ENCODE data around the gene SLC25A12.
"Not testable (repeated sequence)": the region's sequence is repeated elsewhere in the genome, so short reads cannot be mapped to it uniquely, and the experiment has no call there.

The SLC25A12 gene

GRCh38 chr2:171824086-171824485, 70.0 kb downstream of the SLC25A12 start:
- peaks cover 22% of the 10 kb centered on the region for H3K36me3 Mint-ChIP-seq
- H3K27ac Mint-ChIP-seq = no peak overlapping the region
- no peak overlapping the region for H3K4me3 Mint-ChIP-seq
- peaks cover 1% of the 10 kb centered on the region for H3K9me3 Mint-ChIP-seq
- no peaks in the 10 kb centered on the region for H3K27me3 Mint-ChIP-seq
- ATAC-seq (ENCODE audit: low read depth) (no peak), DNase-seq (ENCODE audit: low spot score in 2 of 2) (no peak)
- peaks cover 2% of the 10 kb centered on the region for H3K4me1 Mint-ChIP-seq

GRCh38 chr2:171822525-171823322, 71.3 kb downstream of the SLC25A12 start:
- peaks cover 2% of the 10 kb centered on the region for H3K4me1 Mint-ChIP-seq
- H3K27ac Mint-ChIP-seq = no peak overlapping the region
- H3K36me3 Mint-ChIP-seq = peaks cover 15% of the 10 kb centered on the region
- H3K9me3 Mint-ChIP-seq = peaks cover 1% of the 10 kb centered on the region
- DNase-seq (ENCODE audit: low spot score in 2 of 2) (no peak), ATAC-seq (ENCODE audit: low read depth) (no peak)
- no peak overlapping the region for H3K4me3 Mint-ChIP-seq
- no peaks in the 10 kb centered on the region for H3K27me3 Mint-ChIP-seq

- ATAC-seq (ENCODE audit: low read depth) (no peak), DNase-seq (ENCODE audit: low spot score in 2 of 2) (no peak)
- Mint-ChIP-seq H3K36me3 (peaks cover 15% of the 10 kb centered on the region), H3K27ac (no peak overlapping the region), H3K27me3 (no peaks in the 10 kb centered on the region), H3K9me3 (peaks cover 1% of the 10 kb centered on the region), H3K4me3 (no peak overlapping the region), H3K4me1 (no peaks in the 10 kb centered on the region)
Measured at GRCh38 chr2:171819453-171819852, 74.6 kb downstream of the SLC25A12 start.

- DNase-seq (ENCODE audit: low spot score in 2 of 2) = no peak
- no peaks in the 10 kb centered on the region for H3K27me3 Mint-ChIP-seq
- no peaks in the 10 kb centered on the region for H3K4me1 Mint-ChIP-seq
- H3K9me3 Mint-ChIP-seq = no peaks in the 10 kb centered on the region
- no peak for ATAC-seq (ENCODE audit: low read depth)
- H3K27ac Mint-ChIP-seq = no peak overlapping the region
- peaks cover 23% of the 10 kb centered on the region for H3K36me3 Mint-ChIP-seq
- no peak overlapping the region for H3K4me3 Mint-ChIP-seq
Measured at GRCh38 chr2:171814883-171815282, 79.2 kb downstream of the SLC25A12 start.

- ATAC-seq (ENCODE audit: low read depth) = no peak
- no peaks in the 10 kb centered on the region for H3K27me3 Mint-ChIP-seq
Measured at GRCh38 chr2:171814174-171814573, 79.9 kb downstream of the SLC25A12 start.

GRCh38 chr2:171813729-171814128, 80.3 kb downstream of the SLC25A12 start:
- H3K36me3 Mint-ChIP-seq = peaks cover 33% of the 10 kb centered on the region
- no peaks in the 10 kb centered on the region for H3K27me3 Mint-ChIP-seq
- ATAC-seq (ENCODE audit: low read depth) (no peak), DNase-seq (ENCODE audit: low spot score in 2 of 2) (no peak)
- H3K4me1 Mint-ChIP-seq = no peaks in the 10 kb centered on the region
- H3K9me3 Mint-ChIP-seq = no peaks in the 10 kb centered on the region
- no peak overlapping the region for H3K27ac Mint-ChIP-seq
- H3K4me3 Mint-ChIP-seq = no peak overlapping the region

More at GRCh38 chr2:171814174-171814573, 79.9 kb downstream of the SLC25A12 start:
- DNase-seq (ENCODE audit: low spot score in 2 of 2) = no peak
- H3K9me3 Mint-ChIP-seq = no peaks in the 10 kb centered on the region
- H3K36me3 Mint-ChIP-seq = peaks cover 29% of the 10 kb centered on the region
- H3K4me1 Mint-ChIP-seq = no peaks in the 10 kb centered on the region
- no peak overlapping the region for H3K27ac Mint-ChIP-seq
- no peak overlapping the region for H3K4me3 Mint-ChIP-seq

- DNase-seq (ENCODE audit: low spot score in 2 of 2) = no peak
- Mint-ChIP-seq H3K27ac (no peak overlapping the region), H3K4me1 (no peaks in the 10 kb centered on the region), H3K36me3 (peaks cover 33% of the 10 kb centered on the region), H3K4me3 (no peak overlapping the region), H3K27me3 (no peaks in the 10 kb centered on the region), H3K9me3 (no peaks in the 10 kb centered on the region)
- ATAC-seq (ENCODE audit: low read depth) = no peak
Measured at GRCh38 chr2:171813126-171813525, 80.9 kb downstream of the SLC25A12 start.

GRCh38 chr2:171811245-171811628, 82.8 kb downstream of the SLC25A12 start:
- H3K4me3 Mint-ChIP-seq = no peak overlapping the region
- no peak overlapping the region for H3K27ac Mint-ChIP-seq
- peaks cover 36% of the 10 kb centered on the region for H3K36me3 Mint-ChIP-seq
- DNase-seq (ENCODE audit: low spot score in 2 of 2) (no peak), ATAC-seq (ENCODE audit: low read depth) (no peak)
- no peaks in the 10 kb centered on the region for H3K4me1 Mint-ChIP-seq
- no peaks in the 10 kb centered on the region for H3K27me3 Mint-ChIP-seq
- no peaks in the 10 kb centered on the region for H3K9me3 Mint-ChIP-seq

- no peaks in the 10 kb centered on the region for H3K4me1 Mint-ChIP-seq
- no peaks in the 10 kb centered on the region for H3K27me3 Mint-ChIP-seq
- DNase-seq (ENCODE audit: low spot score in 2 of 2) = no peak
- H3K9me3 Mint-ChIP-seq = no peaks in the 10 kb centered on the region
- no peak for ATAC-seq (ENCODE audit: low read depth)
- H3K27ac Mint-ChIP-seq = no peak overlapping the region
- peaks cover 39% of the 10 kb centered on the region for H3K36me3 Mint-ChIP-seq
- no peak overlapping the region for H3K4me3 Mint-ChIP-seq
Measured at GRCh38 chr2:171810422-171811244, 83.4 kb downstream of the SLC25A12 start.

GRCh38 chr2:171808885-171809284, 85.2 kb downstream of the SLC25A12 start:
- peaks cover 36% of the 10 kb centered on the region for H3K36me3 Mint-ChIP-seq
- not testable (repeated sequence) for H3K9me3 Mint-ChIP-seq; H3K27ac Mint-ChIP-seq; ATAC-seq (ENCODE audit: low read depth); DNase-seq (ENCODE audit: low spot score in 2 of 2); H3K4me1 Mint-ChIP-seq; H3K27me3 Mint-ChIP-seq; H3K4me3 Mint-ChIP-seq

GRCh38 chr2:171807831-171808393, 86.1 kb downstream of the SLC25A12 start:
- Mint-ChIP-seq H3K4me1 (no peaks in the 10 kb centered on the region), H3K27ac (no peak overlapping the region), H3K27me3 (no peaks in the 10 kb centered on the region), H3K36me3 (peaks cover 39% of the 10 kb centered on the region), H3K9me3 (no peaks in the 10 kb centered on the region), H3K4me3 (no peak overlapping the region)
- no peak for ATAC-seq (ENCODE audit: low read depth)
- no peak for DNase-seq (ENCODE audit: low spot score in 2 of 2)

- ATAC-seq (ENCODE audit: low read depth) = no peak
- Mint-ChIP-seq H3K4me1 (no peaks in the 10 kb centered on the region), H3K27ac (peak overlapping the region; percentile 8), H3K27me3 (no peaks in the 10 kb centered on the region), H3K4me3 (no peak overlapping the region), H3K36me3 (peaks cover 40% of the 10 kb centered on the region), H3K9me3 (no peaks in the 10 kb centered on the region)
- no peak for DNase-seq (ENCODE audit: low spot score in 2 of 2)
Measured at GRCh38 chr2:171807119-171807518, 86.9 kb downstream of the SLC25A12 start.

GRCh38 chr2:171804456-171804855, 89.6 kb downstream of the SLC25A12 start:
- DNase-seq (ENCODE audit: low spot score in 2 of 2) (no peak), ATAC-seq (ENCODE audit: low read depth) (no peak)
- H3K4me3 Mint-ChIP-seq = no peak overlapping the region
- H3K4me1 Mint-ChIP-seq = no peaks in the 10 kb centered on the region
- H3K27me3 Mint-ChIP-seq = no peaks in the 10 kb centered on the region
- no peak overlapping the region for H3K27ac Mint-ChIP-seq
- H3K36me3 Mint-ChIP-seq = peaks cover 33% of the 10 kb centered on the region
- H3K9me3 Mint-ChIP-seq = no peaks in the 10 kb centered on the region

GRCh38 chr2:171803757-171804156, 90.3 kb downstream of the SLC25A12 start:
- Mint-ChIP-seq H3K27ac (no peak overlapping the region), H3K27me3 (no peaks in the 10 kb centered on the region), H3K9me3 (no peaks in the 10 kb centered on the region), H3K36me3 (peaks cover 29% of the 10 kb centered on the region), H3K4me1 (no peaks in the 10 kb centered on the region), H3K4me3 (no peak overlapping the region)
- ATAC-seq (ENCODE audit: low read depth) (no peak), DNase-seq (ENCODE audit: low spot score in 2 of 2) (no peak)
